ENCODE data around the gene PPP2R5C. TPM values are rescaled to one million over a fixed set of nuclear protein-coding genes. Genes with fewer than 3 reads are reported as not detected.

Gene PPP2R5C
- 87.9 and 138 TPM in 2 replicates for total RNA-seq

DNA sequence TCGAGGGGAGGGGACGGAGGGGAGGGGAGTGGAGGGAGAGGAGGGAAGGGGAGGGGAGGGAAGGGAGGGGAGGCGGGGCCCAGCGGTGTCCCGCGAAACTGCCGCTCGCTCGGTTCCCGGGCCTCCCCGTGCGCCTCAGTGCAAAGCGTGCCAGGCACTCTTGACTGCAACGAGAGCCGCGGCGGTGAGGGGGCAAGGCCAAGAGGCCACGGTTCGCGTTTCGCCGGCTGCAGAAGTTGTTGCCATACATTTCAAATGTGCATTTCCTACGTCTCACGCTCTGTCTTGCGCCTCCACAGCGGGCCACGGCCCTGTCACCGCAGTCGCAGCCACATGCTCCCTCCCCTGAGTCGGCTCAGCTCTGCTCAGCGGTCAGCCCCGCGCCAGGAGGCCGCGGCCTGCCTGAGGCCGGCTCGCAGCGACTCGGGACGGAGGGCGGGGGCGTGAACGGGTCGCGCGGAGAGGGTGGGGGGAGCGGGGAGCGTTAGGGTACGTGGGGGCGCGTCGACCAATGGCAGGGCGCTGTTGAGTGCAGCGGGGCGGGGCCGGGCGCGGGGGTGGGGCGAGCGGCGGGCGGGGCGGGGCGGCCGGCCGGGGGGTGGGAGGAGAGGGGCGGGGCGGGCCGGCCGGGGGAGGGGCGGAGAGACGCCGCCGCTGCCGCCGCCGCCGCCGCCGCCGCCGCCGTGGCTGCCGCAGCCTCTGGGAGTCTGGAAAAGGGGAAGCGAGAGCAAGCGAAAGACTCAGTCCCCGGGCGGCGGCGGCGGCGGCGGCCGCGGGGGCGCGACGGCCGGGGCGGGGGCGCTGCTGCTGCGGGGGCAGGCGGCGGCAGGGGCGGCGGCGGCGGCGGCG, at the start of gene PPP2R5C:
TSS of gene PPP2R5C (plus strand) at position 678 of the 849 bp plus-strand sequence. CDS start 185 bp downstream, outside the sequence.

DNA sequence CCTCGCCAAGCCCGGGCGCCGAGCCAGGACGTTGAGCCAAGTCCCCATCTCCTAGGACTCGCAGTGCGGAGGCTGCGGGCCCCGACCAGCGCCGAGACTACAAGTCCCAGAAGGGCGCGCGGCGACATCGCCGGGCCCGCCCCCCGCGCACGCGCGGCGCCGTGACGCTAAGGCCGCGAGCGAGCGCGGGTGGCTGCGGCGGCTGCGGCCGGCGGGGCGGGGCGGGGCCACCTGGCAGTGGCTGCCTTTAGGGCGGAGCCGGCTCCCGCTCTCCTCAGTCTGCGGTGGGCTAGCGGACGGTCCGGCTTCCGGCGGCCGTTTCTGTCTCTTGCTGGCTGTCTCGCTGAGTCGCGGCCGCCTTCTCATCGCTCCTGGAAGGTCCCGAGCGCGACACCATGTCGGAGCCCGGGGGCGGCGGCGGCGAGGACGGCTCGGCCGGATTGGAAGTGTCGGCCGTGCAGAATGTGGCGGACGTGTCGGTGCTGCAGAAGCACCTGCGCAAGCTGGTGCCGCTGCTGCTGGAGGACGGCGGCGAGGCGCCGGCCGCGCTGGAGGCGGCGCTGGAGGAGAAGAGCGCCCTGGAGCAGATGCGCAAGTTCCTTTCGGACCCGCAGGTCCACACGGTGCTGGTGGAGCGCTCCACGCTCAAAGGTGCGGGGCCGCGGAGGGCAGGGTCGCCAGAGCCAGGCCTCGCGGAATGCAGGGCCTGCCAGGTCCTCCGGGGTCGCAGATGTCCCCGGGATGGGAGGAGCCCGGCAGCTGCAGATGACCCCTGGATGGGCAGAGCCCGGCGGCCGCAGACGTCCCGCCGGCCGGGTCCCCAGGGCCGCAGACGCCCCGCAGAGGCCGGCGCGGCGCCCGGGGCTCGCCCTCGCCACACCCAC, 203.0 kb downstream of the PPP2R5C start, which contains the start of gene DYNC1H1:
TSS of gene DYNC1H1 (plus strand) at position 277 of the 884 bp plus-strand sequence. CDS start at position 396, 119 bp downstream.

Other genes with a start within 250 kb of the PPP2R5C start
- 1.1 TPM in 1 of 2 replicates, not detected in the other for gene DIO3, start 200.2 kb upstream of the PPP2R5C start, total RNA-seq
- 312 and 316 TPM in 2 replicates for gene DYNC1H1, start 202.9 kb downstream of the PPP2R5C start, total RNA-seq

Data from myometrial cell (primary cell).